ENCODE measurements around the gene MTA3.

GRCh38 chr2:42752314-42752713 is 183.9 kb downstream of the MTA3 start:
- TF ChIP-seq GATA2 (IDR thresholded peaks at IDR 0.05; ENCODE audit: low read depth, low read length) (no peak), GATA3 (IDR thresholded peaks at IDR 0.05; ENCODE audit: low read depth, low read length) (no peak)
